NK-92 (cell line): ENCODE results near the gene DNAJA4.
"Not testable (repeated sequence)": the region's sequence is repeated elsewhere in the genome, so short reads cannot be mapped to it uniquely, and the experiment has no call there.

Experiments used
- DNase-seq: peaks from one replicate; lab custom pipeline; 2025; ENCODE audit not compliant: unreplicated experiment; lab: John Stamatoyannopoulos, UW

The DNAJA4 gene

GRCh38 chr15:78243491-78243941 is 20.8 kb upstream of the DNAJA4 start:
- DNase-seq: no peak

GRCh38 chr15:78244101-78244500 is 20.3 kb upstream of the DNAJA4 start:
- no peak for DNase-seq

GRCh38 chr15:78244893-78245292 is 19.5 kb upstream of the DNAJA4 start:
- no peak for DNase-seq

GRCh38 chr15:78245392-78245791 is 19.0 kb upstream of the DNAJA4 start:
- DNase-seq: not testable (repeated sequence)

- not testable (repeated sequence) for DNase-seq
These were observed 18.3 kb upstream of the DNAJA4 start for GRCh38 chr15:78245976-78246620.

GRCh38 chr15:78247911-78248310 is 16.5 kb upstream of the DNAJA4 start:
- no peak for DNase-seq

- DNase-seq: no peak
These were observed 15.2 kb upstream of the DNAJA4 start for GRCh38 chr15:78249131-78249530.

- no peak for DNase-seq
These were observed 13.2 kb upstream of the DNAJA4 start for GRCh38 chr15:78251136-78251535.

- no peak for DNase-seq
These were observed 8.8 kb upstream of the DNAJA4 start for GRCh38 chr15:78255421-78256043.

GRCh38 chr15:78256044-78256437 is 8.3 kb upstream of the DNAJA4 start:
- no peak for DNase-seq

- no peak for DNase-seq
These were observed 6.7 kb upstream of the DNAJA4 start for GRCh38 chr15:78257681-78258080.

- no peak for DNase-seq
These were observed 5.1 kb upstream of the DNAJA4 start for GRCh38 chr15:78259232-78259631.

GRCh38 chr15:78260489-78260888 is 3.9 kb upstream of the DNAJA4 start:
- DNase-seq: no peak

- DNase-seq: no peak
These were observed 3.3 kb upstream of the DNAJA4 start for GRCh38 chr15:78261062-78261461.

GRCh38 chr15:78263351-78263781 is 996 bp upstream of the DNAJA4 start:
- DNase-seq: no peak

GRCh38 chr15:78263907-78264303 is 457 bp upstream of the DNAJA4 start:
- DNase-seq: no peak

GRCh38 chr15:78265137-78265460 is 737 bp downstream of the DNAJA4 start:
- no peak for DNase-seq

- no peak for DNase-seq
These were observed 1.4 kb downstream of the DNAJA4 start for GRCh38 chr15:78265752-78266224.

GRCh38 chr15:78266229-78266628 is 1.9 kb downstream of the DNAJA4 start:
- DNase-seq: no peak

- no peak for DNase-seq
These were observed 2.4 kb downstream of the DNAJA4 start for GRCh38 chr15:78266806-78267205.

- DNase-seq: no peak
These were observed 8.0 kb downstream of the DNAJA4 start for GRCh38 chr15:78272316-78272715.

GRCh38 chr15:78272776-78273175 is 8.4 kb downstream of the DNAJA4 start:
- no peak for DNase-seq

GRCh38 chr15:78274994-78275393 is 10.6 kb downstream of the DNAJA4 start:
- no peak for DNase-seq
